Measurements from ENCODE around the gene ATAD1.
"Not testable (repeated sequence)": the region's sequence is repeated elsewhere in the genome, so short reads cannot be mapped to it uniquely, and the experiment has no call there.

Gene ATAD1

DNA sequence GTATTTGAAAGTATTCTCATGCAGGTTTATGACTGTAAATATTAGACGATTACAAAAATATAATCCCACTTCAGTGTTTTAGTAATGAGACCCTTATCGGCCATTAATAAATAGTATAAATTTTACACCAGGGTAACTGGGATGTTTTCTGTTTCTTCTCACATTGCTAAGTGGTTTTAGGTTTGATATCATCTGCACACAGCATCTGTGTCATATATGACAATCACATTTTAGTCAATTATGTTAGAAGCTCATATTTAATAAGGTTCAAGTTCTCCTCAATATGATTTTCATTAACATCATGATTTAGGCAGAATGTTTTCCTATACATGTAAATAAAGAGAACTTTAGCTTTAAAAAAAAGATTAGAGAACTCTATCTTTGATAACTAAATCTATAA lies 66.8 kb downstream of the ATAD1 start:
- DNase-seq, result no peak

DNA sequence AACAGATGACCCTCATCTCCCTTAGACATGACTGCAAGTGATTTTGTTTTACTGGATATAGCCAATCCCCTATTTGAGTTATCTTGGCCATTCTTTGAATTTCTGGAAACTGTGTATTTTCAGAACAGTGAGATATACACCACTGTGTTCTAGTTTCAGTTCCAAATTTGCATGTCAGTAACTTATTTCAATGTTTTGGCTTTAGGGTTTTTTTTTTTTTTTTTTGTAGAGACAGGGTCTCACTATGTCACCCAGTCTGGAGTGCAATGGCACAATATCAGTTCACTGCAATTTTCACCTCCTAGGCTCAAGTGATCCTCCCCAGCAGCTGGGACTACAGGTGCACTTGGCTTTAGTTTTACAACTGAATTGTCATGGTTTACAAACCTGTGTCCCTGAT lies 67.2 kb downstream of the ATAD1 start:
- DNase-seq, result no peak

- DNase-seq, result no peak
Observed at GRCh38 chr10:87750001-87750671, 67.9 kb downstream of the ATAD1 start.

- not testable (repeated sequence) for DNase-seq
Observed at GRCh38 chr10:87748244-87748643, 69.8 kb downstream of the ATAD1 start.

- DNase-seq, result no peak
Observed at GRCh38 chr10:87746911-87747310, 71.1 kb downstream of the ATAD1 start.

DNA sequence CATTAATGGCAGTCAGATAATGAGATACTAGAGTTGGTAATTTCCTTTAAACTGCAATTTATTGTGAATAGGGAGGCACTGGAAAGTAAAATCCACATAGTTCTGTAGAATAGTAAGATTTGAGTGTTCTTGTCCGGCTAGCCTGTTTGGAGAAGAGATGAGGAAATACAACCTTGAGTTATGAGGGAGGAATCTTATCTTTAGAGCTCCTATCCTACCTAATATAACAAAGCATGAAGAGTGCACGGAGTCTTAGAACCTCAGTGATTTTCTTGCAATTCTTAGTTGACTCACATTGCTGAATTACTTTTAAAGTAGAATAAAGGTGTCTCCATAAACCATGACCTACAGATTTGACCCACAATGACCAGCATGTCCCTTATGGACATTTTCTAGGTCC lies 73.4 kb downstream of the ATAD1 start:
- no peak for DNase-seq

GRCh38 chr10:87742992-87743610 lies 74.9 kb downstream of the ATAD1 start:
- DNase-seq, result peak; percentile 55 to 59 (median 55)

DNA sequence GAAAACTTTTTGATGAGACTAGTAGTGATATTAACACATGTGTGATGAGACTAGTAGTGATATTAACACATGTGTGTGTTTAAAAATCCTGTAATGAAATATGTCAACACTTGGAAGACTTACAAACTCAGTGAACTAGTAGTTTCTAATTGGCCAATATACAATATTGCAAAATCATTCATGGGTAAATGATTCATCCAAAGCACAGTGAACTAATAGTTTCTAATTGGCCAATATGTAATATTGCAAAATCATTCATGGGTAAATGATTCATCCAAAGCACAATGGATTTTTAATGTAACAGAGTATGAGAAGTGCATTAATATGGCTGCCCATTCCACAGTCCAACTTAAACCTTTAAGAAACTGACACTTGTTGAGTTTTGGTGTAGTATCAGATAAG lies 77.8 kb downstream of the ATAD1 start:
- DNase-seq, result peak; percentile 49 to 92 (median 89)

GRCh38 chr10:87739703-87740102 lies 78.3 kb downstream of the ATAD1 start:
- DNase-seq, result no peak

GRCh38 chr10:87738253-87738652 lies 79.8 kb downstream of the ATAD1 start:
- DNase-seq, result not testable (repeated sequence)

- DNase-seq, result peak; percentile 41 to 54 (median 50)
Observed at GRCh38 chr10:87734987-87735827, 82.8 kb downstream of the ATAD1 start.

GRCh38 chr10:87733081-87733480 lies 84.9 kb downstream of the ATAD1 start:
- no peak for DNase-seq

DNA sequence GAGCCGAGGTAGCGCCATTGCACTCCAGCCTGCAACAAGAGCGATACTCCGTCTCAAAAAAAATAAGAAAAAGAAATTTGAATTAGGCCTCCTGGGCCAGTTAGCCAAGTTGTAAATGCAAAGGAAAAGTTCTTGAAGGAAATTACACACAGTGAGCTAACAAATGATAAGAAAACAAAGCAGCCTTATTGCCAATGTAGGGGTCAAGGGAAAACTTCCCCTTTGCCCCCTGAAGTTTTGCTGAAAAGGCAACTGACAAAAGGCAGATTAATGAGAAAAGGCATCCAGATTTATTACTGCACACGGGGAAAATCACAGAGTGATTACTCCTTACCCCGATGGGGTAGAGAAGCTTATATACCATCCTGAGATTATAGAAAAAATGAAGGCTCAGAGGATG lies 88.1 kb downstream of the ATAD1 start:
- no peak for DNase-seq

- DNase-seq, result no peak
Observed at GRCh38 chr10:87724789-87725188, 93.2 kb downstream of the ATAD1 start.

DNA sequence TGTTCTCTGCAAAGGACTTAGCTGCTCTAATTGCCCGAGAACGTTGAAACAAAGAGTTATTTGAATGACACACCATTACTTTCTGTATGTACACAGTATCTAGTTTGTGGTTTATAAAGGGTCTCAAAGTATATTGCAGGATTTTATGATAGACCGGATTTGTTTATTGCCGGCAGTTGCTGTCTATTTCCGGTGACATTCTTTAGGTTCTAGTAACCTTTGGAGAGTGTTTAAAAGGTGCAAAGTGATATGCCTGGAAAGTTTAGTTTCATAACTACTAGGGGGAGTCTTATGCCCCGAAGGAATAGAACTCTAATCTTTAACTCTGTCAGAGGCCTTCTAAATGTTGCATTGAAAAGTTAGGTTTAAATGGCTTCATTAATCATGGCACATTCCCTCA lies 94.5 kb downstream of the ATAD1 start:
- no peak for DNase-seq

DNA sequence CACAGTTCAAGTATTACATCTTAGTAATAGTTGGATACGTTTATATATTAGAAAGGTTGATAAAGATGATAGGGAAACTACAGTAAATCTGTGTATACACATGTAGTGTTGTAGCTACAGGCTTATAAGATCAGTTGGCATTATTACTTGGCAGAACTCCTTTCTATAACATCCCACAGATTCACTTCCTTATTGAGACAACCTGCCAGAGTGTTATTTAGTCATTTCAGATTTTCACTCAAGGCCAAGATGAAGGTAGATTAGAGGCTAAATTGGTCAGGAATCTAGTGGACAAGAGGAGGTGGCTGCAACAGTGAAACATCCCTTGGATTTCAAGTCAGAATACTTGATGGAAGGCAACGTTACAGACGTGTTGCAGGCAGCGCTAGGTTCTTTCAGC lies 95.3 kb downstream of the ATAD1 start:
- DNase-seq, result no peak

GRCh38 chr10:87721781-87722180 lies 96.2 kb downstream of the ATAD1 start:
- DNase-seq, result no peak

DNA sequence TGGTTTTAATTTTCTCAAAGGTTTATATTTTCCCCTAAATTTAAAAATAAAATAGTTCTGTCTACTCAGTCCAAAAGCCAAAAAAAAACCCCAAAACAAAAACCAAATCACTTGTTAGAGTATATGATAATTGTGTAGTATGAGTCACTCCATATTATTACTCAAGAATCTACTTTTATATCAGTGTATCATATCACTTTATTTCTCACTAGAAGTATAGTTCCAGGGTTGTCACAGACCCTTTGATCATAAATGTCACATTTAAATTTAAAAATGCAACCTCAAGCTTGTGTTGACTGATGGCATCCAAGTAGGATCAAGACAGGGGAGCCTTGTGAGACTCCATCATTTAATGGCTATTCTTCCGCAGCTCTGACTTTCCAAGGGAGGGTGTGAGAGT lies 97.4 kb downstream of the ATAD1 start:
- DNase-seq, result no peak

GRCh38 chr10:87716348-87716670 lies 101.7 kb downstream of the ATAD1 start:
- DNase-seq, result no peak

GRCh38 chr10:87715552-87716347 lies 102.3 kb downstream of the ATAD1 start:
- peak in 2 of 3 donors; percentile 10 to 26 for DNase-seq

GRCh38 chr10:87713707-87714106 lies 104.3 kb downstream of the ATAD1 start:
- DNase-seq, result no peak

GRCh38 chr10:87712913-87713616 lies 105.0 kb downstream of the ATAD1 start:
- DNase-seq, result no peak

DNA sequence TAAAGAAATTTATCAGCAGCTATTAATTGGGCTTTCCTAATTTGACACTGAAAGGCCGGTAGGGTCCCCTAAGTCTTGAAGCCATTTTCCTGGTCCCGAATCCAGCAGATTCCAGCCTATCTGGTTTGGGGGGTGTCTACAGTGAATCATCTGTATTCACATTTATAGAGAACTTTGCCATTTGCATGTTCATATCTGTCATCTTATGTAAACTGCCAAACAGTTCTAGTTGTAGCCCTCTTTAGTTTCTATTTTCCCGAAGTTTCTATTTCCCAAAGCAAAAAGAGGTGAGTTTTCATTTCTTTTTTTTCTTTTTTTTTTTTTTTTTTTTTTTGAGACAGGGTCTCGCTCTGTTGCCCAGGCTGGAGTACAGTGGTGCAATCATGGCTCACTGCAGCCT lies 110.8 kb downstream of the ATAD1 start:
- no peak for DNase-seq
